Activated CD8-positive, alpha-beta memory T cell treated with anti-CD3 and anti-CD28 coated beads, Interleukin-2, amount 10 ng/mL, durations not matched to agents 7 days and 5 days (primary cell): ENCODE results near the gene NEURL1B. TPM values are rescaled to one million over a fixed set of nuclear protein-coding genes. Genes with fewer than 3 reads are reported as not detected.

Experiments used
- microRNA-seq: library from miRNA; unstranded; fragments of <30 nt; microRNA quantifications from one replicate; pipeline ENCODE4 v1.2.0, GENCODE V29; 2022
- total RNA-seq, 2 experiments: library from RNA; stranded (reverse); gene quantifications; one replicate each; pipeline ENCODE4 v1.2.3, GENCODE V29; 2021

The NEURL1B gene
- total RNA-seq, 2 experiments from 2014 or later, result 0.26 to 1.7 TPM

Small RNAs within 50 kb of the gene (microRNA-seq; reads per million reads assigned to microRNA genes)
- not detected for gene MIR5003

Other genes with a start within 250 kb of the NEURL1B start
- under 1 TPM; 0.06 to 0.12 TPM for gene SH3PXD2B, start 186.7 kb upstream of the NEURL1B start, total RNA-seq
- gene DUSP1, start 129.9 kb downstream of the NEURL1B start, total RNA-seq, result 10 to 100 TPM in 1 of 2 experiments, 1 to 10 TPM in 1; 6.5 to 32.5 TPM
- 10 to 100 TPM; 30.9 to 34.7 TPM for gene ERGIC1, start 193.0 kb downstream of the NEURL1B start, total RNA-seq